Mammary epithelial cell (primary cell): ENCODE measurements around the gene EXOC8.

Experiments
- CTCF ChIP-seq, 2 donors: IDR thresholded peaks in 1 of 2; conservative IDR thresholded peaks in 1 of 2; 2 replicates each; pipeline ENCODE4 v1.5.1; 2011 to 2012; ENCODE audit warnings: inconsistent platforms in 2 of 2, low read length in 2 of 2, mild to moderate bottlenecking in 2 of 2, control low read depth in 1 of 2, low read depth in 1 of 2; ENCODE audit not compliant: insufficient read depth in 1 of 2; ENCODE audit errors: extremely low read depth in 1 of 2
- EZH2 ChIP-seq: IDR thresholded peaks from 2 replicates; pipeline ENCODE4 v1.6.1; 2012; ENCODE audit warnings: low read length, inconsistent platforms, borderline replicate concordance

GRCh38 chr1:231311720-231312431 lies 25.8 kb downstream of the EXOC8 start:
- TF ChIP-seq CTCF (conservative IDR thresholded peaks at IDR 0.05 in 1 of 2, IDR thresholded peaks at IDR 0.05 in 1 of 2; ENCODE audit: extremely low read depth in 1 of 2, insufficient read depth in 1 of 2, low read depth in 1 of 2, low read length in 2 of 2) (no peak), EZH2 (no peak)
